ENCODE measurements around the gene KIF26A.
"Not testable (repeated sequence)": the region's sequence is repeated elsewhere in the genome, so short reads cannot be mapped to it uniquely, and the experiment has no call there.

KIF26A gene

GRCh38 chr14:104144453-104144790, 6.0 kb downstream of the KIF26A start:
- no peak for DNase-seq (ENCODE audit: low spot score)

- no peak for DNase-seq (ENCODE audit: low spot score)
These were observed 6.8 kb downstream of the KIF26A start for GRCh38 chr14:104144911-104145825.

- no peak for DNase-seq (ENCODE audit: low spot score)
These were observed 7.6 kb downstream of the KIF26A start for GRCh38 chr14:104145826-104146601.

GRCh38 chr14:104146651-104147345, 8.4 kb downstream of the KIF26A start:
- DNase-seq (ENCODE audit: low spot score), result no peak

GRCh38 chr14:104147346-104148125, 9.1 kb downstream of the KIF26A start:
- no peak for DNase-seq (ENCODE audit: low spot score)

- no peak for DNase-seq (ENCODE audit: low spot score)
These were observed 10.3 kb downstream of the KIF26A start for GRCh38 chr14:104148433-104149277.

GRCh38 chr14:104149278-104149595, 10.8 kb downstream of the KIF26A start:
- DNase-seq (ENCODE audit: low spot score), result no peak

GRCh38 chr14:104149617-104150135, 11.3 kb downstream of the KIF26A start:
- no peak for DNase-seq (ENCODE audit: low spot score)

- DNase-seq (ENCODE audit: low spot score), result no peak
These were observed 12.0 kb downstream of the KIF26A start for GRCh38 chr14:104150136-104151025.

- no peak for DNase-seq (ENCODE audit: low spot score)
These were observed 12.6 kb downstream of the KIF26A start for GRCh38 chr14:104151026-104151381.

GRCh38 chr14:104151566-104152245, 13.3 kb downstream of the KIF26A start:
- DNase-seq (ENCODE audit: low spot score), result no peak

- DNase-seq (ENCODE audit: low spot score), result no peak
These were observed 13.8 kb downstream of the KIF26A start for GRCh38 chr14:104152246-104152575.

GRCh38 chr14:104152686-104153393, 14.5 kb downstream of the KIF26A start:
- DNase-seq (ENCODE audit: low spot score), result no peak

GRCh38 chr14:104153394-104153755, 15.0 kb downstream of the KIF26A start:
- DNase-seq (ENCODE audit: low spot score), result not testable (repeated sequence)

- DNase-seq (ENCODE audit: low spot score), result no peak
These were observed 15.9 kb downstream of the KIF26A start for GRCh38 chr14:104154246-104154645.

GRCh38 chr14:104155513-104155912, 17.1 kb downstream of the KIF26A start:
- DNase-seq (ENCODE audit: low spot score), result no peak

- DNase-seq (ENCODE audit: low spot score), result no peak
These were observed 17.8 kb downstream of the KIF26A start for GRCh38 chr14:104156142-104156541.

- DNase-seq (ENCODE audit: low spot score), result no peak
These were observed 18.9 kb downstream of the KIF26A start for GRCh38 chr14:104157016-104157928.
